ENCODE results near the gene CFAP90.
A peak's percentile ranks its signal among the peaks of the same experiment; 100 is the strongest.

The CFAP90 gene

DNA sequence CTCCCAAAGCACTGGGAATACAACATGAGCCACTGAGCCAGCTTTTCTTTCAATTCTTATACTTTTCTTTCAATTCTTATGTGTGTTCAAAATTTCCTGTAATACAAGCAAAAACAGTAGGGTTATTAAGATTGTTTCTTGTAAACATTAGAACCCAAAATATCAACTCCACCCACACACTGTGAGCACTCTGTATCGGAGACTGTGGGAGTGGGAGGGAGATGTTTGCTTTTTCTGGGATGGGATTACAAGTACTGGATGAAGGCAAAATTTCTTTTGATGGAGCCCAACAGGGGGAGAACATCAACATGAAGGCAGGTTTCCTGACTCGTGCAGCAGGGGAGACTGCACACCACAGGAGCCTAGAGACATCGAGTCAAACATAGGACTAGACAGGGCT, 4.7 kb upstream of the CFAP90 start:
- no peak overlapping the region for H3K4me3 Mint-ChIP-seq
- no peak for DNase-seq
- CTCF ChIA-PET = interaction anchor here (0.8 to 4.7 kb wide), 4 partner anchors 13 to 51 kb away, joined by 3 to 28 read pairs (median 4); partner anchors contain the start of genes FASTKD3 and MTRR
- H3K27ac Mint-ChIP-seq = no peak overlapping the region
- H3K27me3 Mint-ChIP-seq = peaks cover 25% of the 10 kb centered on the region
- H3K4me1 Mint-ChIP-seq = peaks cover 38% of the 10 kb centered on the region
- H3K9me3 Mint-ChIP-seq = peaks cover 2% of the 10 kb centered on the region
- H3K36me3 Mint-ChIP-seq = peaks cover 16% of the 10 kb centered on the region

DNA sequence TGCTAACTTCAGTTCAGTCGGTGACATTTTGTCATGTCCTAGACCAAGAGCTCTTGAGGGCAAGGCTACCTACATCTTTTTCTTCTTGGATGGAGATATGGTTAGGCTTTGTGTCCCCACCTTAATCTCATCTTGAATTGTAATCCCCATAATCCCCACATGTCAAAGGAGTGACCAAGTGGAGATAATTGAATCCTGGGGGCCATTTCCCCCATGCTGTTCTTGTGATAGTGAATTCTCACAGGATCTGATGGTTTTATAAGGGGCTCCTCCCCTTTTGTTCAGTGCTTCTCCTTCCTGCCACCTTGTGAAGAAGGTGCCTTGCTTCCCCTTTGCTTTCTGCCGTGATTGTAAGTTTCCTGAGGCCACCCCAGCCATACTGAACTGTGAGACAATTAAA, 2.1 kb upstream of the CFAP90 start:
- Mint-ChIP-seq H3K27me3 (peaks cover 49% of the 10 kb centered on the region), H3K4me1 (peaks cover 33% of the 10 kb centered on the region), H3K27ac (no peak overlapping the region), H3K4me3 (no peak overlapping the region), H3K36me3 (no peaks in the 10 kb centered on the region), H3K9me3 (peaks cover 2% of the 10 kb centered on the region)
- no peak for DNase-seq
- CTCF ChIA-PET = no interaction called here

DNA sequence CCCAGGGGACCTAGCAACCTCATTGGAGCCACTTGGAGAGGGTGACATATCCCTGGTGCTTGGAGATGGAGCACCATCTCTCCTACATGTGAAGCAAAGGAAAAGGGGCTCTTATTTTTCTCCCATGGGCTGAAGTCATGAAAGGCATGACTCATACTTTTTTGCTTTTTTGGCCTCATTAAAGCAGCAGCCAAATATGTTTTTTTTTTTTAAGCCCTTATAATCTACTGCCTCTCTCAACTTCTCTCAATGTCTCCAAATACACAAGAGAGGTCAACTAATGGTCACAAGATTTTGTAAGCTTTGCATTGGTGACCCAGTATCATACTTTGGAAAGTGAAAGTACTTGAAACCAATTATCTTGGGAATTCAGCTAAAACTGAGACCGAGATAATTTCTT, 1.6 kb upstream of the CFAP90 start:
- Mint-ChIP-seq H3K9me3 (peaks cover 2% of the 10 kb centered on the region), H3K4me3 (no peak overlapping the region), H3K27ac (peak overlapping the region; percentile 17), H3K4me1 (peaks cover 28% of the 10 kb centered on the region), H3K36me3 (no peaks in the 10 kb centered on the region), H3K27me3 (peaks cover 54% of the 10 kb centered on the region)
- DNase-seq = no peak
- CTCF ChIA-PET = no interaction called here

DNA sequence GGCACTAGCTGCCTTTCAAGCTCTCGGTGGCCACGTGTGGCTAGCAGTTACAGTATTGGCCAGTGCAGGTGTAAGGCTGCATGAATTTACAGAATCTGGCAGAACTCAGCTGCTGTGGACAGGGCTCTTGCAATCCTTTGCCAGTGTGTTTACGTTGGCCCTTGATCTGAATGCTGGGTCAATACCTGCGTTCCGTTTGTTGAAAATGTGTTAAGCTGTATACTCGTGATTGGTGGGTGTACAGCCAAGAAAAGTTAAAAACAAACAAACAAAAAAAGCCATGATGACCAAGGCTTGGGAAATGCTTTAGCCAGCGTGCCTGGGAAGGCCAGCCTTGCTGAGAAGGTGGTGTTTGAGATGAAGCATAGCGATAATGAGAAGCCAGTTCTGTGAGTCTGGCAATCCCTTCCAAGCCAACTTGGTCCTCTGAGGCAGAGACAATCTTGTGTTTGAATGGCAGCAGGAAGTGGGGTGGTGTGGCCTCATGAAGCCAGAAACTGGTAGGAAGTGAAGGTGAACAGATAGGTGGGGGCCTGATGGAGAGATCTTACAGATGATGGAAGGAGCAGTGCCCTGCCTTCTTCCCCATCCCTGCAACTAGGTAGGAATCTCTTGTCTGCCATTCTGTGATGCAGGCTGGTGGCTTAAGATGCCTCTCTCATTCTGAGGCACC, 820 bp upstream of the CFAP90 start:
- H3K36me3 Mint-ChIP-seq = no peaks in the 10 kb centered on the region
- peaks cover 24% of the 10 kb centered on the region for H3K4me1 Mint-ChIP-seq
- H3K4me3 Mint-ChIP-seq = no peak overlapping the region
- H3K9me3 Mint-ChIP-seq = peaks cover 2% of the 10 kb centered on the region
- peaks cover 57% of the 10 kb centered on the region for H3K27me3 Mint-ChIP-seq
- CTCF ChIA-PET = interaction anchor here (0.7 kb wide), 1 partner anchor 36 kb away, joined by 3 read pairs; no protein-coding TSS in a partner anchor
- H3K27ac Mint-ChIP-seq = no peak overlapping the region
- DNase-seq = peak; percentile 42

DNA sequence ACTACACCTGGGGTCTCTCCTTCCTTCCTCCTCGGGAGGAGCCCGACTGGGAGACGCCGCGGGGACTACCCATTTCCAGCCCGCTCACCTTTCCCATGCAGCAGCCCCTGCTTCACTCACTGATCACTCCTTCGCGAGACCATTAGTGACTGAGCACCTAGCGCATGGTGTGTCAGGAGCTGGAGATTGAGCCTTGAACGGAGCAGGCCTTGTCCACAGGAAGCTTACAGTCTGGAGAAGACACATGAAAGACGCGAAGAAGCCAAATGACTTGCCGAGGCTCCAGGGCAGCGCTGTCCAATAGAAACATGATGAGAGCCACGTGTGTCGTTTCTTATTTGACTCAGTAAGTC, 283 bp upstream of the CFAP90 start:
- Mint-ChIP-seq H3K36me3 (no peaks in the 10 kb centered on the region), H3K4me3 (peak overlapping the region; percentile 39), H3K27me3 (peaks cover 59% of the 10 kb centered on the region), H3K4me1 (peaks cover 24% of the 10 kb centered on the region), H3K27ac (no peak overlapping the region), H3K9me3 (peaks cover 2% of the 10 kb centered on the region)
- CTCF ChIA-PET = interaction anchor here (0.7 kb wide), 1 partner anchor 36 kb away, joined by 3 read pairs; no protein-coding TSS in a partner anchor
- no peak for DNase-seq

DNA sequence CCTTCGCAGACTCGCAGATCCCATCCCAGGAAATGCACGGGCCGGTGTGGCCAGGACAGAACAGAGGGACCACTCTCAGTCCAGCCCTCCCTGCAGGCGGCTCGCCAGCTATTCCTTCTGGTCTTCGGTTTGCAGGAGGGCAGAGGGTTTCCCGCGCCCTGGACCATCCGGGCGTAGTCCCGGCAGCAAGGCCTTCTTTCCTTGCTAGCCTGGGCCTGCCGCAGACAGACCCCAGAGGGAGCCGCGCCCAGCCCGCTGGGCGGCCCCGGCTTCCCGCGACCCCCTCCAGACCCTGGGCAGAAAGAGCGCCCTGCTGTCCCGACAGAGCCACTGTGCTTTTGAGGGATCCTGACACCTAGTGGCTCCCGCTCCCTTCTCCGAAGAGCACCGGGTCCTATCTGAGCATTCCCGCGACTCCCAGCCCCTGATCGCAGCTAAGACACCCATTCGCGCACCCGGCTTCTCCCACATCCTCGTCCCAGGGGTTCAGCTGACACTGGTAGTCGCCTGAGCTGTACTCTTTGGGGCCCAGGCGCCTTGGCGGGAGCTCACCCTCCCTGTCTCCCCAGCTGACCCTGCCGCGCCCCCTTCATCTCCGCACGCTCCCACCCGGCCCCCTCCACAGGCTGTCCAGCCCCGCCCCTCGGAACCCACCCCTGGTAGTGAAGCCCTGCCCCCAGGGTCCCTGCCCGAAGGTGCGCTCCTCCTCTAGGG, 1.1 kb downstream of the CFAP90 start:
- H3K9me3 Mint-ChIP-seq = peaks cover 2% of the 10 kb centered on the region
- no peaks in the 10 kb centered on the region for H3K36me3 Mint-ChIP-seq
- H3K4me3 Mint-ChIP-seq = peak overlapping the region; percentile 52
- peaks cover 57% of the 10 kb centered on the region for H3K27me3 Mint-ChIP-seq
- CTCF ChIA-PET = no interaction called here
- H3K4me1 Mint-ChIP-seq = peaks cover 24% of the 10 kb centered on the region
- H3K27ac Mint-ChIP-seq = no peak overlapping the region
- peak; percentile 25 for DNase-seq

DNA sequence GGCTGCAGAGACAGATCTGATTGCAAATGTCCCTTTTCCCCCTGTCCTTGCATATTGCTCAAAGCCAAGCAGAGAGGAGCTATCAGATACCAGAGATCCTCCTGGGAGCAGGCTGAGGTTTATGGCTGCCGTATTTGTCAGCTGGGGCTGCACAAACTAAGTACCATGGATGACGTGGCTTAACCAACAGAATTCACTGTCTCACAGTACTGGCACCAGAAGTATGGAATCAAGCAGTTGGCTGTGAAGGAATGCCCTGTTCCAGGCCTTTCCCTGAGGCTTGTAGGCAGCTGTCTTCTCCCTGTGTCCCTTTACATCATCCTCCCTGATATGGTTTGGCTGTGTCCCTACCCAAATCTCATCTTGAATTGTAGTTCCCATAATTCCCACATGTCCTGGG, 2.6 kb downstream of the CFAP90 start:
- Mint-ChIP-seq H3K27ac (no peak overlapping the region), H3K36me3 (no peaks in the 10 kb centered on the region), H3K4me1 (peaks cover 24% of the 10 kb centered on the region), H3K4me3 (no peak overlapping the region), H3K27me3 (peaks cover 65% of the 10 kb centered on the region), H3K9me3 (peaks cover 2% of the 10 kb centered on the region)
- CTCF ChIA-PET = no interaction called here
- no peak for DNase-seq

DNA sequence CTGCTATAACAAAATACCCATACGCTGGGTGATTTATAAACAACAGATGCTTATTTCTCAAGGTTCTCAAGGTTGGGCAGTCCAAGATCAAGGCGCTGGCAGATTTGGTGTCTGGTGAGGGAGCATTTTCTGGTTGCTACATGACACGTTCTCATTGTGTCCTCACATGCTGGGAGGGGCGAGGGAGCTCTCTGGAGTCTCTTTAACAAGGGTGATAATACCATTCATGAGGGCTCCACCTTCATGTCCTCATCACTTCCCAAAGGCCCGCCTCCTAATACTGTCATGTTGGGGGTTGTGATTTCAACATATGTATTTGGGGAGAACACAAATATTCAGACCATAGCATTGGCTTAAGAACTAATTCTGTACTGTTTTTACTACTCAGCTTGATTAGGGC, 4.6 kb downstream of the CFAP90 start:
- no peak overlapping the region for H3K27ac Mint-ChIP-seq
- DNase-seq = no peak
- CTCF ChIA-PET = interaction anchor here (0.8 kb wide), 1 partner anchor 586 kb away, joined by 3 read pairs; no protein-coding TSS in a partner anchor
- peaks cover 10% of the 10 kb centered on the region for H3K4me1 Mint-ChIP-seq
- no peak overlapping the region for H3K4me3 Mint-ChIP-seq
- peaks cover 58% of the 10 kb centered on the region for H3K27me3 Mint-ChIP-seq
- no peaks in the 10 kb centered on the region for H3K36me3 Mint-ChIP-seq
- H3K9me3 Mint-ChIP-seq = no peaks in the 10 kb centered on the region

DNA sequence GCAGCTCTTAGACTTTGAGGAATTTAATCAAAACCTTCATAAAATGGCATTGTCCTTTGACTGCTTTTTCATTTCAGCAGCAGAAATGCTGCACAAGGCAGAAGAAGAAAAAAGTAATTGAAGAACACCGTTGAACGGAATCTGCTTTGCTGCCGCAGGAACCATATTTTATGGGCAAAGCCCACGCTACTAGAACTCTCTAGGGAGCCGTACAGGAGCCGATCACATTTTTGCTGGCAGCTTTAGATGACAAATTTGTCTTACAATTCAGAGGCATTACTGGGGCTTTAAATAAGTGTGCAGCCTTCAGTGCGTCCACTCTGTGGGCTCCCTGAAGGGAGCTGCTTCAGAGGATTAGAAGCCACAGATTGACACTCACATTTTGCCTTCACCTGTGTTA, 5.4 kb downstream of the CFAP90 start:
- CTCF ChIA-PET = interaction anchor here (0.7 to 0.8 kb wide), 2 partner anchors 338 to 585 kb away, joined by 3 read pairs; no protein-coding TSS in a partner anchor
- Mint-ChIP-seq H3K4me1 (peaks cover 7% of the 10 kb centered on the region), H3K27me3 (peaks cover 51% of the 10 kb centered on the region), H3K27ac (no peak overlapping the region), H3K36me3 (no peaks in the 10 kb centered on the region), H3K4me3 (no peak overlapping the region), H3K9me3 (no peaks in the 10 kb centered on the region)
- DNase-seq = no peak

DNA sequence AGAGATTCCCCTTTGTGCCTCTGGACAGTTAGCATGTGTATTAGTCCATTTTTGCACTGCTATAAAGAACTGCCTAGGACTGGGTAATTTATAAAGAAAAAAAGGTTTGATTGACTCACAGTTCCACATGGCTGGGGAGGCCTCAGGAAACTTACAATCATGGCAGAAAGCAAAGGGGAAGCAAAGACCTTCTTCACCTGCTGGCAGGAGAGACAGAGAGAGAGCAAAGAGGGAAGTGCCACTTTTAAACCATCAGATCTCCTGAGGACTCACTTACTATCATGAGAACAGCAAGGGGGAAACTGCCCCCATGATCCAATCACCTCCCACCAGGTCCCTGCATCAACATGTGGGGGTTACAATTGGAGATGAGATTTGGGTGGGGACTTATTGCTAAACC, 6.0 kb downstream of the CFAP90 start:
- H3K36me3 Mint-ChIP-seq = no peaks in the 10 kb centered on the region
- CTCF ChIA-PET = interaction anchor here (0.7 kb wide), 1 partner anchor 338 kb away, joined by 3 read pairs; no protein-coding TSS in a partner anchor
- H3K27me3 Mint-ChIP-seq = peaks cover 45% of the 10 kb centered on the region

DNA sequence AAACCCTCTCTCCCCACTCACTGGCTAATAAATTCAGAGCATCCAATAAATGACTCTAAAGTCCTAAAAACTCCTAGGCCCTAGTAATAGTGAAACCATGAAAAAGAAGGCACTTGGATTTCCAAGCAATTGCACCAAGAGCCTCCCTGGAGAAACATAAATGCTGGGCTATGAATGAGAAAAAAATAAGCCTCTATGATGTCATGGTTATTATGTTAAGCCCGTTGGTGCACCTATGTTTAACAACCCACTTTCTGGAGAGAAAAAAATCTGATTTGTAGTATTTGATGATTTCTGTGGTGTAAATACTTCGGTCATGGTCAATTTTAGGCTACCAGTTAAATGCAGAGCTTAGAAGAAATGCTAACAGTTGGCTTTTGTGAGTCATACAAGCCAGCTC, 8.4 kb downstream of the CFAP90 start:
- Mint-ChIP-seq H3K27me3 (peaks cover 22% of the 10 kb centered on the region), H3K27ac (no peak overlapping the region), H3K4me1 (no peaks in the 10 kb centered on the region), H3K9me3 (no peaks in the 10 kb centered on the region), H3K4me3 (no peak overlapping the region), H3K36me3 (no peaks in the 10 kb centered on the region)
- no peak for DNase-seq
- CTCF ChIA-PET = no interaction called here

More for the DNA sequence above, 6.0 kb downstream of the CFAP90 start:
- Mint-ChIP-seq H3K27ac (no peak overlapping the region), H3K4me1 (peaks cover 3% of the 10 kb centered on the region), H3K4me3 (no peak overlapping the region), H3K9me3 (no peaks in the 10 kb centered on the region)
- no peak for DNase-seq

DNA sequence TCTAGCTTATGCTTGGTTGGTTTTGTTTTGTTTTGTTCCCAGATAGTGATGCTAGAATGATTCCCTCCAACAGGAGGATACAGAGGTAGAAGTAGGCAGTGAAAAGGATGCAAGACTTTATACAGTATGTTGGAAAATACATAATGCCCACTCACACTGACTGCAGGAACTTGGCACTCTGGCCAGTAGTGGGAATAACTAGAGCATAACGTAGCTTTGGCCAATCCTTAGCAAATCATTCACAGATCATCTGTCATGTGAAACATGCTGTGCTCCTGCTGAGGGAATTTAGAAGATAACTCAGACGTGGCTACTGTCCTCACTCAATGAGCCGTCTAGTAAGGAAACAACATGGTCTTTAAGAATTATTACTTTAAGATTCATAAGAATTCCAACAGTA, 13.5 kb downstream of the CFAP90 start:
- Mint-ChIP-seq H3K9me3 (no peaks in the 10 kb centered on the region), H3K4me3 (no peak overlapping the region), H3K27ac (no peak overlapping the region), H3K27me3 (no peaks in the 10 kb centered on the region), H3K4me1 (no peaks in the 10 kb centered on the region), H3K36me3 (no peaks in the 10 kb centered on the region)
- CTCF ChIA-PET = no interaction called here
- no peak for DNase-seq

DNA sequence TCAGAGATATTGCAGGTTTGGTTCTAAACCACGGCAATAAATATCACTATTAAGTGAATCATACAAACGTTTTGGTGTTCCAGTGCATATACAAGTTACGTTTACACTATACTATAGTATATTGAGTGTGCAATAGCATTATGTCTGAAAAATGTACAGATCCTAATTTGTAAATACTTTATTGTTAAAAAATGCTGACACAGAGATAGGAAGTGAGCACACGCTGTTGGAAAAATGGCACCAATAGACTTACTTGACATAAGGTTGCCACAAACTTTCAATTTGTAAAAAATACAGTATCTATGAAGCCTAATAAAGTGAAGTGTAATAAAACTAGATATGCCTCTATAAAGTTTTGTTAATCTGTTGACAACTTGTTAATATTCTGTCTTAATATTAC, 16.0 kb downstream of the CFAP90 start:
- no peaks in the 10 kb centered on the region for H3K36me3 Mint-ChIP-seq
- no peak overlapping the region for H3K4me3 Mint-ChIP-seq
- H3K9me3 Mint-ChIP-seq = no peaks in the 10 kb centered on the region
- H3K27me3 Mint-ChIP-seq = no peaks in the 10 kb centered on the region
- CTCF ChIA-PET = no interaction called here
- H3K27ac Mint-ChIP-seq = no peak overlapping the region
- H3K4me1 Mint-ChIP-seq = no peaks in the 10 kb centered on the region
- DNase-seq = no peak

DNA sequence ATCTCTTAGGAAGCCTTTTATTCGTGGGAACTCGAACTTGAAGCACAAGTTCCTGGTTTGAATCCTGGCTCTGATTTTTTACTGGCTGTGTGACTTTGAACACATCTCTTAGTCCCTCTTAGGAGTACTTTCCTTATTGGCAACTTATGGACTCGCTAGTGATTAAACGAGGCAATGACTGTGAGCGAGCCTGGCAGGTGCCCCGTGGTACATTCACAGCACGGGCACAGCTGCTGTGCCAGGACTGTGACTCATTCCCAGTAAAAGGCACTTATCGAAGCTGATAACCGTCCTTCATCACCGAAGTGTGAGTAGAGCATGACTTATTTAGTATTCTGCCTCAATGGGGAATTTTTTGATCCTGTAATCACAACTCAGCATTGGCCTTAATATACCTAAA, 22.7 kb downstream of the CFAP90 start:
- H3K27me3 Mint-ChIP-seq = peaks cover 6% of the 10 kb centered on the region
- no peaks in the 10 kb centered on the region for H3K9me3 Mint-ChIP-seq
- DNase-seq = no peak
- no peak overlapping the region for H3K27ac Mint-ChIP-seq
- H3K4me1 Mint-ChIP-seq = no peaks in the 10 kb centered on the region
- no peak overlapping the region for H3K4me3 Mint-ChIP-seq
- no peaks in the 10 kb centered on the region for H3K36me3 Mint-ChIP-seq
- CTCF ChIA-PET = no interaction called here

DNA sequence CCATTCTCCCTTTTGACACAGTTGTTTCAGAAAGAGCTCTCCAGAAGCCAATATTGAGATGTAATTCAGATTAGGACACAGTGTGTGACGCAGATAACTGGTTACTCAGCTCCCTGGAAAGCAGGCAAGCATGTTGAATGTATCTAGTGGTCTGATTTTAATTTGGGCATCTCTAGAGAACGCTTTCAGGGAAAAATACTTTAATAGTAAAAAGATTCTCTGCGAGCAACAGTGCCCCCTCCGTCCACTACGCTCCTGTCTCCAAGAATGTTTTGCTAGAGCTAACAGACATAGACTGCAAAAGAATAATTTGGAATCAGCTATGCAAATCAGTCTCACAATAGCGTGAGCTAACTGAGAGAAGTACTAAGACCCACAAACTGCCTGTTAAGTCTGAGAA, 23.3 kb downstream of the CFAP90 start:
- Mint-ChIP-seq H3K27ac (no peak overlapping the region), H3K4me3 (no peak overlapping the region), H3K36me3 (no peaks in the 10 kb centered on the region), H3K4me1 (no peaks in the 10 kb centered on the region), H3K9me3 (no peaks in the 10 kb centered on the region), H3K27me3 (peaks cover 6% of the 10 kb centered on the region)
- no peak for DNase-seq
- CTCF ChIA-PET = no interaction called here
